GM21825 (cell line): ENCODE data around the gene KIF19.
"Not testable (repeated sequence)": the region's sequence is repeated elsewhere in the genome, so short reads cannot be mapped to it uniquely, and the experiment has no call there.

Experiments used
- ATAC-seq: cut with Tn5 transposase; IDR thresholded peaks from one replicate; pipeline ENCODE4 v1.9.1; 2021; ENCODE audit warnings: mild to moderate bottlenecking, moderate library complexity; ENCODE audit not compliant: unreplicated experiment

The KIF19 gene

GRCh38 chr17:74386386-74386785 is 60.4 kb downstream of the KIF19 start:
- no peak for ATAC-seq

DNA sequence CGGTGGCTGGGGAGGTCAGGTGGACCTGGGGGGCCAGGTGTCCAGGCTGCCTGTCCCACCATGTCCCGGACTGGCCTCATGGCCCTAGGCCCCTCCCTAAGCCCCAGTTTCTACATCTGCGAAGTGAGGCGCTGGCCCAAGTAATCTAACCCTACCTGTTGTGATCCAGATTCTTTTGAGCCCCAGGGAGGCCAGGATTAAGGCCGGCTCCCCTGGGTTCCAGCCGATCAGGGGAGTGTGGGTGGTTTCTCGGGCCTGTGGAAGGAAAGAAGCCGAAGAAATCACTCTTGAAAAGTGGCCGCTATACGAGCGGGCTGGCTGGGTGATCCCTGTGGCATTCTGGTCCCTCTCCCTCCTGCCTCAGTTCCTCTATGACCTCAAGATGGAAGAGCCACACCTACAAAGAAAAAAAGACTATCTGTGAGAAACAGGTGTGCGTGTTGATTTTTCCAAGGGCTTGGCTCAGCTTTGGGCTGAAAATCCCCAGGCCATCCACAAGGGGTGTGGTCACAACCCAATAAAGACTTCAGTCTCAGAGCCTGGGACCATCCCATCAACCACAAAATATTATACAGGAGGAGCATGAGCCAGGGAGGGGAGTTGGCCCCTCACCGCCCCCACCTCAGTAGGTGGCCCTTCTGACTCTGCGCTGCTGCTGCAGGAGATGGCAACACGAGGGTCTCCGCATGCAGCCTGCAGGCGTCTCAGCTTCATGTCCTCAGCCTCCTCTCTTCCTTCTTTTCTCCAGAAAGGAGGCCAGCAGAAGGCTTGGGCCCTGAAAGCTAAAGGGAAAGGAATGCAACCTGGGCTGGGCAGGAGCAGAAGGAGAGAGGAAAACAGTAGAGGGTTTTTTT is 61.6 kb downstream of the KIF19 start:
- ATAC-seq: no peak

DNA sequence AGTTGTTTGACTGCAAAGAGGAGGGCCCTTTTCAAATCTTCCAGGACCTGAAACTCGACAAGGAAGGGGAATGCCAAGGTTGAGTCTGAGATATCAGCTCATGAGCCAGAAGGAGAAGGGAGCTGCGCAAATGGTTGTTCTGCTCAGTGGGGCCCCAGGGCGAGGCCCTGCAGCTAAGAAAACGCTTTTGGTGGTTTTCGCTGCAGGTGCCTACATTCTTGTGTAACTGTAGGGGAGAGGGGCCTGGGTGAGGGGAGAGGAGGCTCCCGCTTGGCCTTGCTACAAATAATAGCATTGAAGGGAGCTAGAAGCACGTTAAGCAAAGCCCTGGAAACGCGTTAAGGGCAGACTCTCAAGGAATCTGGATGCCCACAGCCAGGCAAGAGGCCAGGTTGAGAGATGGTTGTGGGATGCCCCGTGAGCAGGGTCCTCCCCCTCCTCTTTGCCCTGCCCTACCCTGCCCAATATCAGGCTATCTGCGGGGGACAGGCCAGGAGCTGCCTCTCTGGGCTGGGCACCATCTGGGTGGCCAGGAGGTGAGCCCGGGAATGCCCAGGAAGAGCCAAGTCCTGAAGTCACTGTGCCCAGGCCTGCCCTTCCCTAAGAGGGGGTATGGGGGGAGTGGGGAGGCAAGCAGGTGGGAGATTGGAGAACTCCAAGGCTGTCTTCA is 63.2 kb downstream of the KIF19 start:
- no peak for ATAC-seq

DNA sequence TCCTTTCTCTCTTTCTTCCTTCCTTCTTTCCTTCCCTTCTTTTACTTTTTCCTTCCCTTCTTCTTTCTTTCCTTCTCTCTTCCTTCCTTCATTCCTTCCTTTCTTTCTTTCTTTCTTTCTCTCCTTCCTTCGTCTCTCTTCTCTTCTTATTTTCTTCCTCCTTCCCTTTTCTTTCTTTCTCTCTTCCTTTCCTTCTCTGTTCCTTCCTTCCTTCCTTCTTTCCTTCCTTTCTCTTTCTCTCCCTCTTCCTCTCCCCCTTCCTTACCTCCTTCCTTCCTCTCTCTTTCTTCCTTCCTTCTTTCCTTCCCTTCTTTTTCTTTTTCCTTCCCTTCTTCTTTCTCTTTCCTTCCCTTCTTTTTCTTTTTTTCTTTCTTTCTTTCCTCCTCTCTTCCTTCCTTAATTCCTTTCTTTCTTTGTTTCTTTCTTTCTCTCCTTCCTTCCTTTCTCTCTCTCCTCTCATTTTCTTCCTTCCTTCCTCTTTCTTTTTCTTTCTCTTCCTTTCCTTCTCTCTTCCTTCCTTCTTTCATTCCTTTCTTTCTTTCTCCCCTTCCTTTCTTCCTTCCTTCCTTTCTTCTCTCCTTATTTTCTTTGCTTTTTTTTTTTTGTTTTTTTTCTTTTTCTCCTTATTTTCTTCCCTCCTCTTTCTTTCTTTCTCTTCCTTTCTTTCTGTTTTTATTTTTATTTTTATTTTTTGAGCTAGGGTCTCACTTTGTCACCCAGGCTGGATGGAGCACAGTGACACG is 64.1 kb downstream of the KIF19 start:
- no peak for ATAC-seq

DNA sequence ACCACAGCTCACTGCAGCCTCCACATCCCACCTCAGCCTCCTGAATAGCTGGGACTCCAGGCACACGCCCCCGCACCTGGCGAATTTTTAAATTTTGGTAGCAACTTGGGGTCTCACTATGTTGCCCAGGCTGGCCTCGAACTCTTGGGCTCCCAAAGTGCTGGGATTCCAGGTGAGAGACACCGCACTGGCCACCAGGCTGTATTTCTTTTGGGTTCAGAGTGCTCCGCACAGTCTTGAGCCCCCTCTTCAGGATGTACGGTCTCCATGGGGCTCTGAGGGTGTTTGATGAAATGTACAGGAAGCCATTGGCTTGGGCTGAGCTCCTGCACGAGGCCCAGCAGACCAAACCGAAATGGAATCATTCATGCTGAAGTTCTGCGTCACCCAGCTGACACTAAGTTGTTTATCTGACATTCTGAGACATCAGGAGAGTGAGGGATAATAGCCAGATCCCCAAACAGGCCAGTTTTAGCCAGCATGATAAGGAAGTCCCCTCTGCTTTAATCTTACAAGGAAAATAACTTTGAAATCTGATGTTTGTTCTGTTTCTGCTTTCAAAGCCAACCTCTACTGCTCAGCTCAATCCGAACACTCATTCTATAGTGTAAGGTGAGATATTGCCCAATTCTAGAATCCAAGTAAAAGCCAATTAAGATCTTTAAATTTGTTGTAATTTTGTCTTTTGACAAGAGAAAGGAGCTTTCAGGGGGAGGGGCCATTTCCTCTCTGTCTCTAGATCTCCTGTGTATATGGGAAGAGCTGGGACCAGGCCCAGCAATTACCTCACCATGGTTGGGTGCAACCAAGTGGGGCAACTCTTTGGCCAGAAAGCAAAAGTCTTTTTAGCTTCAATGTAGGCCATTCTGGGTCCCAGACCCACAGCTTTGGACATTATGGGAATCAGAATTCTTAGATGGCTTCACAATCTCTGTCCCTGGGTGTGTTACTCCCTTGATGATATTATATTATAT is 64.9 kb downstream of the KIF19 start:
- no peak for ATAC-seq

GRCh38 chr17:74391771-74392170 is 65.7 kb downstream of the KIF19 start:
- ATAC-seq: no peak

GRCh38 chr17:74392848-74393247 is 66.8 kb downstream of the KIF19 start:
- no peak for ATAC-seq

- ATAC-seq: no peak
These were observed 67.4 kb downstream of the KIF19 start for GRCh38 chr17:74393346-74393942.

GRCh38 chr17:74394275-74394950 is 68.4 kb downstream of the KIF19 start:
- ATAC-seq: no peak

- no peak for ATAC-seq
These were observed 69.0 kb downstream of the KIF19 start for GRCh38 chr17:74394977-74395376.

DNA sequence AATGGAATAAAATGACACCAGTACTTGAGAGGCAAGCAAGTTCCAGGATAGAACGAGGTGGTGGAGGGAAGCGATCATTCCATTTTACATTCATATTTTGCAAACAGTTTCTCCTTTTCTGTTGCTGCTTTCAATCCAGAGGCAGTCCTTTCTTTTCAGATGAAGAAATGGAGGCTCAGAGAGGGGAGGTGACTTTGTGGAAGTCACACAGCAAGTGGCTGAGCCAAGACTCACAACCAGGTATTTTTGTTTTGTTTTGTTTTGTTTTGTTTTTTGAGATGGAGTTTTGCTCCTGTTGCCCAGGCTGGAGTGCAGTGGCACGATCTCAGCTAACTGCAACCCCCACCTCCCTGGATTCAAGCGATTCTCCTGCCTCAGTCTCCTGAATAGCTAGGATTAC is 70.5 kb downstream of the KIF19 start:
- no peak for ATAC-seq

DNA sequence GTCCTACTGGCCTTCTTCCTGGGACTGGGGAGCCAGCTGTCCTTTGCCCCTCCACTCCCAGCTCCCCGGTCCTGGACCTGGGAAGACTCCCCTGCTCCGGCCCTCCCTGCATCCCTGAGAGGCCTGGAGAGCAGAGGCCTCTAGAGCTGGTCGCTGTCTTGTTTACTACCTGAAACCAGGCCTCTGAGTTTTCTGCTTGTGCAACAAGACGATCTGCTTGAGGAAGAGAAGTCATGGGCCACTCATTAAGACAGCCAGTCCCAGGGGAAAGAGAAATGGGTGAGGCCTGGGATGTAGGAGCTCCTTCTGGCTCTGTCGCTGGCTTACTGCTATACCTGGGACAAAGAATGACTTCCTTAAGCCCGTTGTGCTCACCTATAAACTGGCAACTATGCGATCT is 76.0 kb downstream of the KIF19 start:
- no peak for ATAC-seq

GRCh38 chr17:74403512-74404137 is 77.6 kb downstream of the KIF19 start:
- no peak for ATAC-seq

DNA sequence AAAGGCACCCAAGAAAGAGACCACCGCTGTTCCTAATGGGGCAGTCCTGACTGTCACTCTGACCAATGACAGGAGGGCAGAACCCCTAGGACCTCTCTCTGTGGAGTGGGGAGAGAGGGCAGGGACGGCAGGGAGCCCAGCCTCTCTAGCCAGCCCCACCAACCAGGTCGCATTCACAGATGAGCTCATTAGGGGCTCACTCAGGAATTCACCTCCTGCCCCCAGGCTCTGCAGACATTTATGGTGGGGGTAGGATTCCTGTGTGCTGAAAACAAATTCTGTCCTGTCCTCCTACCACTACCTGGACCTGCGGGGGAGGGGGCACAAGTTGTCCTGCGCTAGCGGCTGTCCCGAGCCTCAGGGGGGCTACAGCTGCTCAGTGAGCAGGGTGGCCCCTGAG is 78.2 kb downstream of the KIF19 start:
- no peak for ATAC-seq

DNA sequence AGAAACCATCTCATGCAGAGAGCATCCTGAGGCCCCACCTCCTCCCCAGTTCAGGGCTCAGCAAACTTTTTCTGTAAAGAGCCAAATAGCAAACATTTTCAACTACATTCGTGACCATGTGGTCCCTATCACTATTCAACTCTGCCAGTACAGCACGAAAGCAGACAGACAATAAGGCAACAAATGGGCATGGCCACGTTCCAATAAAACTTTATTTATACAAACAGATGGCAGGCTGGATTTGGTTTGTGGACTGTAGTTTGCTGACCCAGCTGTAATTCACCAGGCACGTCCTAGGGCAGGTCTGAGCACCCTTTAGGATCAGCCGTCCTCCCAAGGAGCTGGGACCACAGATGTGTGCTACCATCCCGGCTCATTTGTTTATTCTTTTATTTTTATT is 78.8 kb downstream of the KIF19 start:
- no peak for ATAC-seq

DNA sequence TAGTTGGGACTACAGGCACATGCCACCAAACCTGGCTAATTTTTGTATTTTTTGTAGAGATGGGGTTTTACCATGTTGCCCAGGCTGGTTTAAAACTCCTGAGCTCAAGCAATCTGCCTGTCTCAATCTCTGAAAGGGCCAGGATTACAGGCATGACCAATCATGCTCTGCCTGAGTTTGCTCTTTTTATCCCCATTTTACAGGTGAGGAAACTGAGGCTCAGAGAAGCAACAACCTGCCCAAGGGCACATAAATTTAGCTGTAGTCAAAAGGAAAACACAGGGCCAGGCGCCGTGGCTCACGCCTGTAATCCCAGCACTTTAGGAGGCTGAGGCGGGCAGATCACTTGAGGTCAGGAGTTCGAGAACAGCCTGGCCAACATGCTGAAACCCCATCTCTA is 79.3 kb downstream of the KIF19 start:
- not testable (repeated sequence) for ATAC-seq
